Measurements from ENCODE around the gene GGA1.

DNA sequence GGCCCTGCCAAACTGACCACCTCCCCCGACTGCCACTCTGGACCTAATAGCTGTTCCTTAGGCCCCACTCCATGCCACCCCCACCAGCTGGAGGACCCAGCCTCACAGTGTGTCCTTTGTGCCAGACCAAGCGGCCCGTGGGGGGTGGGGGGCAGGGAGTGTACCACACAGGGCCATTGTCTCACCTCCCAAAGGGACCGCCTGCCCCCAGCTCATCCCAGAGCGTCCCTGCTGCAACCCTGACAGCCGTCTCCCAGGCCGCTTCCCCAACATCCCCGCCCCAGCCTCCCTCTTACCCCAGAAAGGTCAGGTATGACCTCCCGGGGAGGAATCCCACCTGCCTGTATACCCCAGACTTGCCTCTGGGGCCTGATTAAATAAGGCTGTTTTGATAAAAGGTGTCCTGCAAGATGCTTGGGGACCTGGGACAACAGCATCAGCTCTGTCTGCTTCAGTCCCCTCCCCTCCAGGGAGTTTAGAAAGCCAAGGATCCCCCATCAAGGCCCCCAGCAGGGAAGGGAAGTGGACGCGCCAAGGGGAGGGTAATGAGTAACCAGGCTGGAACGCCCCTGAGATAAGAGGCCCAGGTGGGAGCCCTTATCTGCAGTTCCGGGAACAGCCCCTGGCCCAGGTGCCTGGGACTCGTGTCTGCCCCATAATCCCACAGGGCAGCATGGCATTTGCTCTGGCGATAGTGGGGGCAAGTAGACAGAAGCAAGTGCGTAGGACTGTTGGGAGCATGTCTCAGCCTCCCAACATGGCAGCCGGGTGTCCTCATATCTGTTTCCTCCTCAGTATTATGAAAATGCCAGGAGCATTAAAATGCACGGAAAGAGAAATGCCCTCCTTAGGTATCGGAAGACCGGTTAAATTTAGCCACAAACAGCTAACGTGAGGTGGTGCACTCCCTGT lies 39.4 kb upstream of the GGA1 start:
- TF ChIP-seq POLR2A (IDR thresholded peaks at IDR 0.05; ENCODE audit: low read length) (no peak), GATA1 (IDR thresholded peaks at IDR 0.05; ENCODE audit: low read depth, low read length) (no peak)
